Mucosa of rectum (tissue), 2 donors: Measurements from ENCODE around the gene LIX1.

Experiments used
- H3K27ac ChIP-seq, 2 donors: one replicate each; pipeline ENCODE4 v1.7.0; 2013; ENCODE audit warnings: inconsistent platforms in 2 of 2, low read depth in 2 of 2, low read length in 2 of 2
- H3K27me3 ChIP-seq, 2 donors: one replicate each; pipeline ENCODE4 v1.7.0; 2013; ENCODE audit warnings: low read length in 2 of 2; ENCODE audit not compliant: control insufficient read depth in 2 of 2, insufficient read depth in 2 of 2
- H3K36me3 ChIP-seq, 2 donors: one replicate each; pipeline ENCODE4 v1.7.0; 2013; ENCODE audit warnings: low read length in 2 of 2; ENCODE audit not compliant: control insufficient read depth in 2 of 2, insufficient read depth in 2 of 2
- H3K4me1 ChIP-seq, 2 donors: one replicate each; pipeline ENCODE4 v1.7.0; 2013; ENCODE audit warnings: low read length in 2 of 2, mild to moderate bottlenecking in 1 of 2; ENCODE audit not compliant: control insufficient read depth in 2 of 2, insufficient read depth in 2 of 2
- H3K4me3 ChIP-seq, 2 donors: one replicate each; pipeline ENCODE4 v1.7.0; 2013; ENCODE audit warnings: low read length in 2 of 2
- H3K9ac ChIP-seq, 2 donors: one replicate each; pipeline ENCODE4 v1.7.0; 2013; ENCODE audit warnings: low read length in 2 of 2, low read depth in 1 of 2, mild to moderate bottlenecking in 1 of 2
- H3K9me3 ChIP-seq, 2 donors: one replicate each; pipeline ENCODE4 v1.7.0; 2013; ENCODE audit warnings: low read length in 2 of 2; ENCODE audit not compliant: control insufficient read depth in 2 of 2
- donor health status: healthy.
- donor health status: Normal muscosa, but diverticular disease.

LIX1 gene

DNA sequence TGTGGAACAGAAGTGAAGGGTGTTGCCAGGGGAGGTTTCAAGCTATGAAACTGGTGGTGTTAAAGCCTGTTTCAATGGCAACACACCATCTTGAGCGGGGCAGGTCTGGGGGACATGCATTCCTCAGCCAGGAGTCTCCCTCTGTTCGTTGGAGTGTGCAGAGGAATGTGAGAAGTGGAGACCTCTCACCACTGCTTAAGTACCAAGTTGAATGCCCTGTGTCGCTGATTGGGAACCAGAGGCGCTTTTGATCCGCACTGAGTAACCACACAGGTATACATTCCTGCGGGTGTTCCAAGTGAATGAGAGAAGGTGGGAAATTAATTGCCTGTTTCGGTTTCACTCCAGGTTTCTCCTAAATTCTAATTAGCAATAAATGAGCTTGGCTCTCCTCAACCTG is 99.4 kb downstream of the LIX1 start:
- Histone ChIP-seq H3K9ac (no peak overlapping the region), H3K9me3 (no peaks in the 10 kb centered on the region), H3K36me3 (peaks cover 0 to under 1% of the 10 kb centered on the region in 2 donors), H3K27ac (no peak overlapping the region), H3K4me3 (no peak overlapping the region), H3K27me3 (no peaks in the 10 kb centered on the region), H3K4me1 (no peaks in the 10 kb centered on the region)
